ENCODE data around the gene CNTNAP2. TPM values are rescaled to one million over a fixed set of nuclear protein-coding genes. Genes with fewer than 3 reads are reported as not detected.
"Not testable (repeated sequence)": the region's sequence is repeated elsewhere in the genome, so short reads cannot be mapped to it uniquely, and the experiment has no call there.

Gene CNTNAP2
- total and polyA plus RNA-seq, 12 donors: 0.07 to 0.77 (median 0.24) TPM

- Histone ChIP-seq H3K27me3 (no peaks in the 10 kb centered on the region), H3K9me3 (peaks cover 0 to 4% (median 0%) of the 10 kb centered on the region in 11 donors), H3K4me3 (no peak overlapping the region), H3K36me3 (no peaks in the 10 kb centered on the region), H3K27ac (no peak overlapping the region), H3K4me1 (no peaks in the 10 kb centered on the region)
- DNase-seq (no peak), ATAC-seq (no peak)
- WGBS, 2 donors: 60 to 73% methylated on average over 2 of the region's 2 CpGs
- intact Hi-C loops (cut with DNase I): no loop called here
- TF ChIP-seq, protein P1, sequence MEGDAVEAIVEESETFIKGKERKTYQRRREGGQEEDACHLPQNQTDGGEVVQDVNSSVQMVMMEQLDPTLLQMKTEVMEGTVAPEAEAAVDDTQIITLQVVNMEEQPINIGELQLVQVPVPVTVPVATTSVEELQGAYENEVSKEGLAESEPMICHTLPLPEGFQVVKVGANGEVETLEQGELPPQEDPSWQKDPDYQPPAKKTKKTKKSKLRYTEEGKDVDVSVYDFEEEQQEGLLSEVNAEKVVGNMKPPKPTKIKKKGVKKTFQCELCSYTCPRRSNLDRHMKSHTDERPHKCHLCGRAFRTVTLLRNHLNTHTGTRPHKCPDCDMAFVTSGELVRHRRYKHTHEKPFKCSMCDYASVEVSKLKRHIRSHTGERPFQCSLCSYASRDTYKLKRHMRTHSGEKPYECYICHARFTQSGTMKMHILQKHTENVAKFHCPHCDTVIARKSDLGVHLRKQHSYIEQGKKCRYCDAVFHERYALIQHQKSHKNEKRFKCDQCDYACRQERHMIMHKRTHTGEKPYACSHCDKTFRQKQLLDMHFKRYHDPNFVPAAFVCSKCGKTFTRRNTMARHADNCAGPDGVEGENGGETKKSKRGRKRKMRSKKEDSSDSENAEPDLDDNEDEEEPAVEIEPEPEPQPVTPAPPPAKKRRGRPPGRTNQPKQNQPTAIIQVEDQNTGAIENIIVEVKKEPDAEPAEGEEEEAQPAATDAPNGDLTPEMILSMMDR (IDR thresholded peaks at IDR 0.05): no peak
Observed at GRCh38 chr7:146175716-146176115, 59.1 kb downstream of the CNTNAP2 start.

DNA sequence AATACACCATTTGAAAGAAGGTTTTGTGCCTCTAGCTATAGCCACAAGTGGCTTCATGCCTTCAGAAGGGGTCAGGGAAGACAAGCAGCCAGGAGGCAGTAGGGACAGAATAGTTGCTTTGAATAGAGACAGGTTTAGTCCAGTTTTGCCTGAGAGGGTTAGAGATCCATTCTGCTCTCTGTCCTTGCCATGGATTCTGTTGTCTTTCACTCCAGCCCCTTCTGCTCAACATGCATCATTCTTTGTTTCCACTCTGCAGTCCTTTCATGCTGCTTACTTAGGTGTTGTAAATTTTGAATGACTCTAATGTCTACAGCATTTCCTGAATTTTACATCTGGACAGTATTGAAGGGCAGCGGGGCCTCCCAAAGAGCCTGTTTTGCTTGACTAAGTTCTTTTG lies 60.3 kb downstream of the CNTNAP2 start:
- TF ChIP-seq, protein P1 (IDR thresholded peaks at IDR 0.05): no peak
- ATAC-seq (no peak), DNase-seq (no peak)
- no peaks in the 10 kb centered on the region for H3K36me3 ChIP-seq
- peaks cover 0 to 4% (median 0%) of the 10 kb centered on the region in 11 donors for H3K9me3 ChIP-seq
- 71 to 74% methylated on average over 1 of the region's 1 CpG for WGBS, 2 donors
- H3K4me1 ChIP-seq: no peaks in the 10 kb centered on the region
- no peak overlapping the region for H3K27ac ChIP-seq
- intact Hi-C loops (cut with DNase I): no loop called here
- no peak overlapping the region for H3K4me3 ChIP-seq
- no peaks in the 10 kb centered on the region for H3K27me3 ChIP-seq

DNA sequence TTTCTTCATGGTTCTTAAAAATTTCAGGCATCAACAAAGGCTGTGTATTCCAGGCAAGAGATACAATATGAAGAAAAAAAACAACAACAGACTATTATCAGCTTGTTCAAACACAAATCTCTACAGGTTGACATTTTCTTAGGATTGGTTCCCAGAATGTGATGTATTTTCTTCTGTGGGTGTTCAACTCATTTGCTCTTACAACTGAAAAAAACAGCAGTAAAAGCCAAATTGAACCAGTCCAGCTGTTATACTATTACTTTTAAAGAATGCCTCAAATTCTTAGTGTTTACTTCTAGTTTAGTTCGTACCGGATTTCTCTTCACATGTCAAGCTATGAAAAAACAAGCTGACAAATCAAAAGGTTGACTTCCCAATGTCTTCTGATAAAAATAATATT lies 60.7 kb downstream of the CNTNAP2 start:
- Histone ChIP-seq H3K4me3 (no peak overlapping the region), H3K4me1 (no peaks in the 10 kb centered on the region), H3K27ac (no peak overlapping the region), H3K9me3 (peaks cover 0 to 4% (median 0%) of the 10 kb centered on the region in 11 donors), H3K27me3 (no peaks in the 10 kb centered on the region), H3K36me3 (no peaks in the 10 kb centered on the region)
- DNase-seq (no peak), ATAC-seq (no peak)
- TF ChIP-seq, protein P1 (IDR thresholded peaks at IDR 0.05): no peak
- 72 to 73% methylated on average over 2 of the region's 2 CpGs for WGBS, 2 donors
- intact Hi-C loops (cut with DNase I): no loop called here

DNA sequence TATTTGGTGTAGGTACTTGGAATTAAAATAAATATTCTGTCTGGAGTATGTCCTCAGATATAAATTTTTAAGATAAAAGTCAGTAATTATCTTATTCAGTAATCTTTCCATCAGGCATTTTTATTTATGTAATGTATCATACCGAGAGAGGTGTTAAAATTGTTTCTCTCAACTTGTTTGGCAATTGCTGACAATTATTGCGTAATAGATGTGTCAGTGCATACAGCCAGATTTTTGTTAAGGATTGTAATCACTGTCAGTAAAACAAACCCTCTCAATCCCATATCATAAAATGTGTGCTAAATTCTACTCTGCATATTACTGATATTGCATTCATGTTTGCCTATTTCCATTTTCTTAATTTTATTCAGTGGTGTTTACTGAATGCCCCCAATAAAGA lies 69.2 kb downstream of the CNTNAP2 start:
- H3K4me1 ChIP-seq: no peaks in the 10 kb centered on the region
- DNase-seq: no peak
- no peaks in the 10 kb centered on the region for H3K27me3 ChIP-seq
- H3K9me3 ChIP-seq: peaks cover 0 to 14% (median 2%) of the 10 kb centered on the region in 11 donors
- H3K36me3 ChIP-seq: no peaks in the 10 kb centered on the region
- H3K27ac ChIP-seq: no peak overlapping the region
- 63 to 67% methylated on average over 2 of the region's 2 CpGs for WGBS, 2 donors
- no peak for ATAC-seq
- intact Hi-C loops (cut with DNase I): no loop called here
- TF ChIP-seq, protein P1 (IDR thresholded peaks at IDR 0.05): no peak
- no peak overlapping the region for H3K4me3 ChIP-seq

DNA sequence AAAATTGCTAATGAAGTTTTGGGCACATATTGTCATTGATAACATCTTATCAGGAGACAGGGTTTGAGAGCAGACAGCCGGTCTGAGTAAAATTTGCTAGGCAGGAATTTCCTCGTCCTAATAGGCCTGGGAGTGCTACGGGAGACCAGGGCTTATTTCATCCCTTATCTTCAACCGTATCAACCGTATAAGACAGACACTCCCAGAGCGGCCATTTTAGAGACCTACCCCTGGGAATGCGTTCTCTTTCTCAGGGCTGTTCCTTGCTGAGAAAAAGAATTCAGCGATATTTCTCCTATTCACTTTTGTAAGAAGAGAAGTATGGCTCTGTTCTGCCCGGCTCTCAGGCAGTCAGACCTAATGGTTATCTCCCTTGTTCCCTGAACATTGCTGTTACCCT lies 74.8 kb downstream of the CNTNAP2 start:
- H3K27me3 ChIP-seq; H3K4me3 ChIP-seq; intact Hi-C loops (cut with DNase I); ATAC-seq; H3K36me3 ChIP-seq; H3K4me1 ChIP-seq; DNase-seq; H3K27ac ChIP-seq: not testable (repeated sequence)
- WGBS, 2 donors: 65 to 85% methylated on average over 9 of the region's 9 CpGs
- peaks cover 0 to 34% (median 5%) of the 10 kb centered on the region in 11 donors for H3K9me3 ChIP-seq

Data from heart right ventricle (tissue), 16 donors.